ENCODE data around the gene LRRIQ1.

Gene LRRIQ1

DNA sequence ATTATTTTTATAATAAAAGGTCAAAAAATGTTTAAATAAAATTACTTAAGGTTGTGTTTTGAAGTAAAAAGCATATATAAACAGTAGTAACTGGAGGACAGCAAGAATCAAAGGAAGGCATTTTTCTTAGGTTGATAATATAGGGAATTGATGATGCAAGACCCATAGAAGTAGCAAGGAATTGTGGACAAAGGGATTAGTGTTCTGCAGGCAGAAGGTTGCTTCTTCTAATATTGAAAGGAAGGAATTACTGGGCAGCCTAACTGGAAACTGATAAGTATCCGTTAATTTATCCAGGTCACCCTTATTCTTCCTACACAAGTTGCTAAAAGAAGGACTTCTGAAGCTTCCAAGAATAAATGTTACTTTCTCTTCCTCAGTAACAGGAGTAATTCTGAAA is 189.3 kb downstream of the LRRIQ1 start:
- H3F3A ChIP-seq (ENCODE audit: insufficient read depth) = no peaks in the 10 kb centered on the region
- H3K9me3 ChIP-seq (ENCODE audit: insufficient read depth, low read length) = no peaks in the 10 kb centered on the region
- H3K36me3 ChIP-seq (ENCODE audit: low read length) = no peaks in the 10 kb centered on the region
- TF ChIP-seq, protein P1, sequence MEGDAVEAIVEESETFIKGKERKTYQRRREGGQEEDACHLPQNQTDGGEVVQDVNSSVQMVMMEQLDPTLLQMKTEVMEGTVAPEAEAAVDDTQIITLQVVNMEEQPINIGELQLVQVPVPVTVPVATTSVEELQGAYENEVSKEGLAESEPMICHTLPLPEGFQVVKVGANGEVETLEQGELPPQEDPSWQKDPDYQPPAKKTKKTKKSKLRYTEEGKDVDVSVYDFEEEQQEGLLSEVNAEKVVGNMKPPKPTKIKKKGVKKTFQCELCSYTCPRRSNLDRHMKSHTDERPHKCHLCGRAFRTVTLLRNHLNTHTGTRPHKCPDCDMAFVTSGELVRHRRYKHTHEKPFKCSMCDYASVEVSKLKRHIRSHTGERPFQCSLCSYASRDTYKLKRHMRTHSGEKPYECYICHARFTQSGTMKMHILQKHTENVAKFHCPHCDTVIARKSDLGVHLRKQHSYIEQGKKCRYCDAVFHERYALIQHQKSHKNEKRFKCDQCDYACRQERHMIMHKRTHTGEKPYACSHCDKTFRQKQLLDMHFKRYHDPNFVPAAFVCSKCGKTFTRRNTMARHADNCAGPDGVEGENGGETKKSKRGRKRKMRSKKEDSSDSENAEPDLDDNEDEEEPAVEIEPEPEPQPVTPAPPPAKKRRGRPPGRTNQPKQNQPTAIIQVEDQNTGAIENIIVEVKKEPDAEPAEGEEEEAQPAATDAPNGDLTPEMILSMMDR (IDR thresholded peaks at IDR 0.05; ENCODE audit: insufficient read depth, low read length, poor library complexity, severe bottlenecking) = no peak
- TF ChIP-seq EZH2phosphoT487 (conservative IDR thresholded peaks at IDR 0.05; ENCODE audit: low read length) = no peak
- H3K27me3 ChIP-seq (ENCODE audit: low read length) = no peaks in the 10 kb centered on the region
- no peak overlapping the region for H2AFZ ChIP-seq (ENCODE audit: low read depth, low read length, severe bottlenecking)
- H3K4me2 ChIP-seq (ENCODE audit: low read depth, low read length, poor library complexity, severe bottlenecking) = no peak overlapping the region
- H3K79me2 ChIP-seq (ENCODE audit: insufficient read depth, low read length) = no peaks in the 10 kb centered on the region
- no peaks in the 10 kb centered on the region for H4K20me1 ChIP-seq (ENCODE audit: low read depth, low read length)
- H3K4me3 ChIP-seq (ENCODE audit: insufficient read depth, low read length, poor library complexity, severe bottlenecking) = no peak overlapping the region
- no peak overlapping the region for H3K9ac ChIP-seq (ENCODE audit: low read length)
- no peak overlapping the region for H3K27ac ChIP-seq (ENCODE audit: low read depth, low read length)
- H3K9me2 ChIP-seq (replicated peaks; ENCODE audit: insufficient read depth, low read length) = no peaks in the 10 kb centered on the region

DNA sequence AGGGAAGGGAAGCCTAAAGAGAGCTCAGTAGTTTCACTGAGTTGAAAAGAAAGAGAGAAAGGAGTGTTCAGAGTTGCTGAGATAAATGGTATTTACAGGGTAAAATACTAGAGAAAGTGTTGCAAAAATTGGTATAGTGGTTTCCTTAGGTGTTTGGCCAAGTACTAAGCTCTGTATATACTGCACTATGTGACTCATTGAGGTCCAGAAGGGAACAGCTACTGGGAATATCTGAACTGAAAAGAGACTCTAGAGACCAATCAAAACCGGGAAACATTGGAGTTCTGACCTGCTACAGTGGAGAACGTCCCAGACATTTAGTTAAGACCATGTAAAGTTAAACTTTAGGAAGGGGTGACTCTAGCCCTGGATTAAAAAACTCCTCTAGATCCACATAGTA is 201.2 kb downstream of the LRRIQ1 start:
- no peaks in the 10 kb centered on the region for H3K9me3 ChIP-seq (ENCODE audit: insufficient read depth, low read length)
- H3K27me3 ChIP-seq (ENCODE audit: low read length) = no peaks in the 10 kb centered on the region
- H3K36me3 ChIP-seq (ENCODE audit: low read length) = no peaks in the 10 kb centered on the region
- H3K4me2 ChIP-seq (ENCODE audit: low read depth, low read length, poor library complexity, severe bottlenecking) = no peak overlapping the region
- H3F3A ChIP-seq (ENCODE audit: insufficient read depth) = no peaks in the 10 kb centered on the region
- H3K9ac ChIP-seq (ENCODE audit: low read length) = no peak overlapping the region
- H3K79me2 ChIP-seq (ENCODE audit: insufficient read depth, low read length) = no peaks in the 10 kb centered on the region
- H2AFZ ChIP-seq (ENCODE audit: low read depth, low read length, severe bottlenecking) = no peak overlapping the region
- TF ChIP-seq, protein P1 (IDR thresholded peaks at IDR 0.05; ENCODE audit: insufficient read depth, low read length, poor library complexity, severe bottlenecking) = no peak
- TF ChIP-seq EZH2phosphoT487 (conservative IDR thresholded peaks at IDR 0.05; ENCODE audit: low read length) = no peak
- no peaks in the 10 kb centered on the region for H4K20me1 ChIP-seq (ENCODE audit: low read depth, low read length)
- no peak overlapping the region for H3K4me3 ChIP-seq (ENCODE audit: insufficient read depth, low read length, poor library complexity, severe bottlenecking)
- no peaks in the 10 kb centered on the region for H3K9me2 ChIP-seq (replicated peaks; ENCODE audit: insufficient read depth, low read length)
- H3K27ac ChIP-seq (ENCODE audit: low read depth, low read length) = no peak overlapping the region

DNA sequence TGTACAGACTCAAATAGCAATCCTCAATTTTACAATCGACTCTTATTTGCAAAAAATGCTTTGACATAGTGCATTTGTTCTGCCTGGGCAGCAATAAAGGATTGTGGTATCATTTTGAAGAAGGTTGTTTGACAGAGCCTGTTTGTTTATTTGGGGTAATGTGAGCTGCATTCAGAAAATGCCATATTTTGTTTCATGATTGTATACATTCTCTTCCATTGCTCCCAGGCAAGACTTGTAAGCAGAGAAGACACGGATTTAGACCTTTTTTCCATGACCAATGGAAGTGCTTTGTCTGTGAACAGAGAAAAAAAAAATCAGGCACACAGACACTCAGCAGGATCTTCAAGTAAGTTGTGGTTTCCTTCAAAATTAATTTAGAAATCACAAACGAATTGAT is 208.4 kb downstream of the LRRIQ1 start:
- H3K9ac ChIP-seq (ENCODE audit: low read length) = no peak overlapping the region
- H2AFZ ChIP-seq (ENCODE audit: low read depth, low read length, severe bottlenecking) = no peak overlapping the region
- no peak overlapping the region for H3K4me2 ChIP-seq (ENCODE audit: low read depth, low read length, poor library complexity, severe bottlenecking)
- no peaks in the 10 kb centered on the region for H3K79me2 ChIP-seq (ENCODE audit: insufficient read depth, low read length)
- H3K9me3 ChIP-seq (ENCODE audit: insufficient read depth, low read length) = no peaks in the 10 kb centered on the region
- no peaks in the 10 kb centered on the region for H4K20me1 ChIP-seq (ENCODE audit: low read depth, low read length)
- no peaks in the 10 kb centered on the region for H3K36me3 ChIP-seq (ENCODE audit: low read length)
- no peaks in the 10 kb centered on the region for H3K27me3 ChIP-seq (ENCODE audit: low read length)
- no peaks in the 10 kb centered on the region for H3F3A ChIP-seq (ENCODE audit: insufficient read depth)
- H3K4me3 ChIP-seq (ENCODE audit: insufficient read depth, low read length, poor library complexity, severe bottlenecking) = no peak overlapping the region
- H3K27ac ChIP-seq (ENCODE audit: low read depth, low read length) = no peak overlapping the region
- no peaks in the 10 kb centered on the region for H3K9me2 ChIP-seq (replicated peaks; ENCODE audit: insufficient read depth, low read length)
- TF ChIP-seq, protein P1 (IDR thresholded peaks at IDR 0.05; ENCODE audit: insufficient read depth, low read length, poor library complexity, severe bottlenecking) = no peak

DNA sequence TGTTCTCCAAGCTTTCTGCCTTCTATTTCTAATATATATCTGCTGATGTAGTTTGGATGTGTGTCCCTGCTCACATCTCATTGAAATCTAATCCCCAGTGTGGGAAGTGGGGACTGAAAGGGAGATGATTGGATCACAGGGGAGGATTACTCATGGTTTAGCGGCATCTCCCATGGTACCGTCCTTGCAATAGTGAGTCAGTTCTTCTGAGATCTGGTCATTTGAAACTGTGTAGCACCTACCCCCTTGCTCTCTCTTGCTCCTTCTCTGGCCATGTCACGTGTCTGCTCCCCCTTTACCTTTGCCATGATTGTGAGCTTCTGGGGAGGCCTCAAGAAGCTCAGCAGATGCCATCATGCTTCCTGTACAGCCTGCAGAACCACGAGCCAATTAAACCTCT is 217.7 kb downstream of the LRRIQ1 start:
- H3K27me3 ChIP-seq (ENCODE audit: low read length) = no peaks in the 10 kb centered on the region
- no peak overlapping the region for H3K9ac ChIP-seq (ENCODE audit: low read length)
- no peaks in the 10 kb centered on the region for H3K36me3 ChIP-seq (ENCODE audit: low read length)
- H3K4me2 ChIP-seq (ENCODE audit: low read depth, low read length, poor library complexity, severe bottlenecking) = no peak overlapping the region
- H3K9me3 ChIP-seq (ENCODE audit: insufficient read depth, low read length) = no peaks in the 10 kb centered on the region
- H3K79me2 ChIP-seq (ENCODE audit: insufficient read depth, low read length) = no peaks in the 10 kb centered on the region
- H3K9me2 ChIP-seq (replicated peaks; ENCODE audit: insufficient read depth, low read length) = no peaks in the 10 kb centered on the region
- no peak overlapping the region for H3K4me3 ChIP-seq (ENCODE audit: insufficient read depth, low read length, poor library complexity, severe bottlenecking)
- no peak overlapping the region for H2AFZ ChIP-seq (ENCODE audit: low read depth, low read length, severe bottlenecking)
- no peaks in the 10 kb centered on the region for H4K20me1 ChIP-seq (ENCODE audit: low read depth, low read length)
- H3K27ac ChIP-seq (ENCODE audit: low read depth, low read length) = no peak overlapping the region
- no peaks in the 10 kb centered on the region for H3F3A ChIP-seq (ENCODE audit: insufficient read depth)
- TF ChIP-seq EZH2phosphoT487 (conservative IDR thresholded peaks at IDR 0.05; ENCODE audit: low read length) = no peak
- TF ChIP-seq, protein P1 (IDR thresholded peaks at IDR 0.05; ENCODE audit: insufficient read depth, low read length, poor library complexity, severe bottlenecking) = no peak

All from SU-DHL-6 (cell line).